Muscle of arm (tissue), 12 donors: ENCODE data around the gene TXNRD2. TPM values are rescaled to one million over a fixed set of nuclear protein-coding genes. Genes with fewer than 3 reads are reported as not detected.

Experiments used
- DNase-seq: peaks from one replicate; pipeline ENCODE4 v3.0.0-alpha.2; 2013
- polyA plus RNA-seq, 12 donors: library from polyadenylated mRNA; unstranded; fragments of 120-200 nt; gene quantifications; one replicate each; pipeline ENCODE4 v1.2.1, GENCODE V29; 2013; ENCODE audit not compliant: insufficient read length in 12 of 12

TXNRD2 gene
- polyA plus RNA-seq, 12 donors: 12.0 to 24.1 (median 15.1) TPM; not detected in 1

- no peak for DNase-seq
Observed at GRCh38 chr22:19865141-19865829, 76.3 kb downstream of the TXNRD2 start.

- DNase-seq: no peak
Observed at GRCh38 chr22:19864538-19865106, 77.0 kb downstream of the TXNRD2 start.

GRCh38 chr22:19863571-19863970 is 78.0 kb downstream of the TXNRD2 start:
- no peak for DNase-seq

- DNase-seq: no peak
Observed at GRCh38 chr22:19862619-19863246, 78.9 kb downstream of the TXNRD2 start.

GRCh38 chr22:19859861-19860510 is 81.6 kb downstream of the TXNRD2 start:
- no peak for DNase-seq

GRCh38 chr22:19857382-19857781 is 84.2 kb downstream of the TXNRD2 start:
- no peak for DNase-seq

- peak; percentile 45 for DNase-seq
Observed at GRCh38 chr22:19855504-19856409, 85.9 kb downstream of the TXNRD2 start.

GRCh38 chr22:19854778-19855503 is 86.7 kb downstream of the TXNRD2 start, which contains the start of the genes GNB1L and RTL10:
GNB1L (minus strand) TSS chr22:19854874; CDS start chr22:19821355, 33,519 bp downstream.
RTL10 (minus strand) TSS chr22:19854874; CDS start chr22:19852261, 2,613 bp downstream.
- peak; percentile 99 for DNase-seq

- no peak for DNase-seq
Observed at GRCh38 chr22:19853879-19854777, 87.5 kb downstream of the TXNRD2 start.

- DNase-seq: no peak
Observed at GRCh38 chr22:19853058-19853878, 88.3 kb downstream of the TXNRD2 start.

- no peak for DNase-seq
Observed at GRCh38 chr22:19852177-19852781, 89.3 kb downstream of the TXNRD2 start.

GRCh38 chr22:19851291-19852176 is 90.1 kb downstream of the TXNRD2 start:
- DNase-seq: no peak

GRCh38 chr22:19850763-19851109 is 90.9 kb downstream of the TXNRD2 start:
- DNase-seq: no peak

GRCh38 chr22:19849835-19850762 is 91.5 kb downstream of the TXNRD2 start:
- DNase-seq: no peak

GRCh38 chr22:19848298-19849224 is 93.1 kb downstream of the TXNRD2 start:
- DNase-seq: no peak
